ENCODE results near the gene SYT1. TPM values are rescaled to one million over a fixed set of nuclear protein-coding genes. Genes with fewer than 3 reads are reported as not detected.

Gene SYT1
- total RNA-seq, 2 donors from 2014 or later, result 1.3 to 1.9 TPM

DNA sequence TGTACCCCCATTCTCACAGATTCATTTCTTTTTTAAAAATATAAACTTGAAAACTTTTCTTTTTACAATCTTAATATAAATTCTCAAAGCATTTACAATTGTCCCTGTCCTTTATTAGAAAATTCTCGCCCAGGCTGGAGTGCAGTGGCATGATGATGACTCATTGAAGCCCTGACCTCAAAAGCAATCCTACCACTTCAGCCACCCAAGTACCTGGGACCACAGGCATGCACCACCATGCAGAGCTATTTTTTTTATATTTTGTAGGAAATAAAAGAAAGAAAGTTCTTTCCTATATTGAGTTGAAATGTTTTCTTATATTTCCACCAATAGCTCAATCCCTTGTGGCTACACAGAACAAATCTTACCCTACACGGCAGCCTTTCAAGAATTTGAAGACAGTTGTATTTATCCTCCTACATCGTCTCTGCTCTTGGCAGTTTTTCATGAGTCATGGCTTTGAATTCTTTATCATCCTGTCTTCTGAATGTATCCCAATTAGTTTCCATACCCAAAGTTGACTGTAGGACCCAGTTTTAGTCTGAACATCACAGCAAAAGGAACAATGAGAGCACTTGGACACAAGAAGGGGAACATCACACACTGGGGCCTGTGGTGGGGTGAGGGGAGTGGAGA lies 52.4 kb downstream of the SYT1 start:
- no peaks in the 10 kb centered on the region for H3K4me1 ChIP-seq (ENCODE audit: control insufficient read depth in 1 of 2, low read depth in 2 of 2)
- H3K4me3 ChIP-seq, result no peak overlapping the region
- H3K27ac ChIP-seq, result no peak overlapping the region
- ATAC-seq (ENCODE audit: insufficient number of reproducible peaks, low FRiP score, low read depth) (no peak), DNase-seq (ENCODE audit: low spot score) (no peak)
- H3K27me3 ChIP-seq (replicated peaks; ENCODE audit: insufficient read depth), result no peaks in the 10 kb centered on the region
- H3K36me3 ChIP-seq, result no peaks in the 10 kb centered on the region
- TF ChIP-seq, protein P1, sequence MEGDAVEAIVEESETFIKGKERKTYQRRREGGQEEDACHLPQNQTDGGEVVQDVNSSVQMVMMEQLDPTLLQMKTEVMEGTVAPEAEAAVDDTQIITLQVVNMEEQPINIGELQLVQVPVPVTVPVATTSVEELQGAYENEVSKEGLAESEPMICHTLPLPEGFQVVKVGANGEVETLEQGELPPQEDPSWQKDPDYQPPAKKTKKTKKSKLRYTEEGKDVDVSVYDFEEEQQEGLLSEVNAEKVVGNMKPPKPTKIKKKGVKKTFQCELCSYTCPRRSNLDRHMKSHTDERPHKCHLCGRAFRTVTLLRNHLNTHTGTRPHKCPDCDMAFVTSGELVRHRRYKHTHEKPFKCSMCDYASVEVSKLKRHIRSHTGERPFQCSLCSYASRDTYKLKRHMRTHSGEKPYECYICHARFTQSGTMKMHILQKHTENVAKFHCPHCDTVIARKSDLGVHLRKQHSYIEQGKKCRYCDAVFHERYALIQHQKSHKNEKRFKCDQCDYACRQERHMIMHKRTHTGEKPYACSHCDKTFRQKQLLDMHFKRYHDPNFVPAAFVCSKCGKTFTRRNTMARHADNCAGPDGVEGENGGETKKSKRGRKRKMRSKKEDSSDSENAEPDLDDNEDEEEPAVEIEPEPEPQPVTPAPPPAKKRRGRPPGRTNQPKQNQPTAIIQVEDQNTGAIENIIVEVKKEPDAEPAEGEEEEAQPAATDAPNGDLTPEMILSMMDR (IDR thresholded peaks at IDR 0.05), result no peak
- no peaks in the 10 kb centered on the region for H3K9me3 ChIP-seq

DNA sequence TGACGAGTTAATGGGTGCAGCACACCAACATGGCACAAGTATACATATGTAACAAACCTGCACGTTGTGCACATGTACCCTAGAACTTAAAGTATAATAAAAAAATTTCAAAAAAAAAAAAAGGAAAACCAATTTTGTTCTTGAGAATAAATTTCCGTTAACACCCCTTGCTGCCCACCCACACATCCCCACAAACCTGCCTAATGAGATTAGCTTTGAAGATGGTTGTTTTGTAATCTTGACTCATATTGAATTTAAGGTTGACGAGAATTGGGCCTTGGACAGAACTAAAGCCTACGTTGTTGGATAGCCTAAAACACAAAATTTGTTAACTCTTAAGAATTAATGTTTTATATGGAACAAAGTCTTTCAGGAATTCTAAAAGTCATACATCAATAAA lies 52.9 kb downstream of the SYT1 start:
- no peak for DNase-seq (ENCODE audit: low spot score)
- Histone ChIP-seq H3K36me3 (no peaks in the 10 kb centered on the region), H3K4me1 (ENCODE audit: control insufficient read depth in 1 of 2, low read depth in 2 of 2) (no peaks in the 10 kb centered on the region), H3K4me3 (no peak overlapping the region), H3K9me3 (no peaks in the 10 kb centered on the region), H3K27ac (no peak overlapping the region), H3K27me3 (replicated peaks; ENCODE audit: insufficient read depth) (no peaks in the 10 kb centered on the region)
- TF ChIP-seq, protein P1 (IDR thresholded peaks at IDR 0.05), result no peak
- ATAC-seq (ENCODE audit: insufficient number of reproducible peaks, low FRiP score, low read depth), result no peak

DNA sequence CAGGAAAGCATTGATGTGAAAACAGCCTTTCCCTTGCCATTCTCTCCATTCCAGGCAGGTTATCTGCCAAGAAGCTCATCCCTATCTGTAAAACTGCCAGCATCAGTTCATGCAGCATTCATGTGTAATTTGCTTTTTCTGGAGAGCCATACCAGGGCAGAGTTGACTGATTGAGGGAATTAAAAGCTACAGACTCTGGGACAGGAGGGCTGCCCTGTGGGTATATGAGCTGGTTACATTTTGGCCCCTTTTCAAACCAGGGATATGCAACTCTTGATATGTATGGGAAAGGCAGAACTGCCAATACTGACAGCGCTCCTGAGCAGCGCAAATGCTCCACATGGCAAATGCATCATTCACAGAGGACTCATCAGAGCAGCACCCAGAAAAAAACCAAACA lies 53.7 kb downstream of the SYT1 start:
- H3K4me3 ChIP-seq, result no peak overlapping the region
- DNase-seq (ENCODE audit: low spot score), result no peak
- no peak for ATAC-seq (ENCODE audit: insufficient number of reproducible peaks, low FRiP score, low read depth)
- no peak overlapping the region for H3K27ac ChIP-seq
- H3K36me3 ChIP-seq, result no peaks in the 10 kb centered on the region
- H3K9me3 ChIP-seq, result no peaks in the 10 kb centered on the region
- no peaks in the 10 kb centered on the region for H3K27me3 ChIP-seq (replicated peaks; ENCODE audit: insufficient read depth)
- H3K4me1 ChIP-seq (ENCODE audit: control insufficient read depth in 1 of 2, low read depth in 2 of 2), result no peaks in the 10 kb centered on the region
- TF ChIP-seq, protein P1 (IDR thresholded peaks at IDR 0.05), result no peak

DNA sequence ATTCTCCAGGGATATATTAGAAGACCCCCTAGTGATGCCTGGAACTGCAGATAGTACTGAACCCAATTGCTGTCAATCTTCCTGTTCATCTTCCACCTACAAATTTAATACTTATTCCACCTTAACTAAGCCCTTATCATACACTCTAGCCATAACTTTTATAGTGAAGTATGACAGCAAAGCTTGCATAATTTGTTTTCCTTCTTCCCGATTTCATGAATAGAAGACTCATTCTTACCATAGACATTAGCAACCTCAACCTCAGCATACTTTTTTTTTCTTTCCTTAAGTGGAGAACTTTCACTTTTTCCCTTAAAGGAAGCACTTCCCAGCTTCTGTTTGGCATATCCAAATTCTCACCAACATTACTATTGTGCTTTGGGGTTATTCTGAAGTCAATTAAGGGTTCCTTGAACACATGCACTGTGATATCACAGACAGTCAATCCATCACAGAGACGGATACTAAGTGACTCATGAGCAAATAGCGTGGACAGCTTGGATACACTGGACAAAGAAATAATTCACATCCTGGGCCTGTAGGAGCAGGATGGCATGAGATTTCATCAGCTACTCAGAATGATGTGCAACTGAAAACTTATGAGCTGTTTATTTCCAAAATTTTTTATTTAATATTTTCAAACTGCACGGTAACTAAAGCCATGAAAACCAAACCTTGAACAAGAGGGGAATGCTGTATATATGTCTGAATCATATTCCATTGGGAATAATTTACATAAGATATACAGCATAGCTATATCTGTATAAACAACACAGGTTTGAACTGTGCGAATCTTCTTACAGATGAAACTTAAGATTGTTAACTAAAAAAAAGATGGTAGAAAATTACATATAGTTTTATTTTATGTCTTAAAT lies 63.9 kb downstream of the SYT1 start:
- no peak for DNase-seq (ENCODE audit: low spot score)
- H3K4me1 ChIP-seq (ENCODE audit: control insufficient read depth in 1 of 2, low read depth in 2 of 2), result no peaks in the 10 kb centered on the region
- ATAC-seq (ENCODE audit: insufficient number of reproducible peaks, low FRiP score, low read depth), result no peak
- TF ChIP-seq, protein P1 (IDR thresholded peaks at IDR 0.05), result no peak
- H3K9me3 ChIP-seq, result no peaks in the 10 kb centered on the region
- no peaks in the 10 kb centered on the region for H3K36me3 ChIP-seq
- no peaks in the 10 kb centered on the region for H3K27me3 ChIP-seq (replicated peaks; ENCODE audit: insufficient read depth)
- H3K4me3 ChIP-seq, result no peak overlapping the region
- no peak overlapping the region for H3K27ac ChIP-seq

DNA sequence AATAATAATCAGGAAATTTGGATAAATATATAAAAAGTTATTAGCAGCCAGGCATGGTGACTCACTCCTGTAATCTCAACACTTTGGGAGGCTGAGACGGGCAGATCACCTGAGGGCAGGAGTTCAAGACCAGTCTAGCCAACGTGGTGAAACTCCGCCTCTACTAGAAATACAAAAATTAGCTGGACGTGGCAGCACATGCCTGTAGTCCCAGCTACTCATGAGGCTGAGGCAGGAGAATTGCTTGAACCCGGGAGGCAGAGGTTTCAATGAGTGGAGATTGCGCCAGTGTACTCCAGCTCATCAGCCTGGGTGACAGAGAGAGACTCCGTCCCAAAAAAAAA lies 64.5 kb downstream of the SYT1 start:
- Histone ChIP-seq H3K4me3 (no peak overlapping the region), H3K9me3 (no peaks in the 10 kb centered on the region), H3K36me3 (no peaks in the 10 kb centered on the region), H3K4me1 (ENCODE audit: control insufficient read depth in 1 of 2, low read depth in 2 of 2) (no peaks in the 10 kb centered on the region), H3K27ac (no peak overlapping the region), H3K27me3 (replicated peaks; ENCODE audit: insufficient read depth) (no peaks in the 10 kb centered on the region)
- TF ChIP-seq, protein P1 (IDR thresholded peaks at IDR 0.05), result no peak
- ATAC-seq (ENCODE audit: insufficient number of reproducible peaks, low FRiP score, low read depth) (no peak), DNase-seq (ENCODE audit: low spot score) (no peak)

Data from thoracic aorta (tissue), 2 donors.